A549 (cell line): Measurements from ENCODE around the gene SLC19A1. TPM values are rescaled to one million over a fixed set of nuclear protein-coding genes. Genes with fewer than 3 reads are reported as not detected.
"Not testable (repeated sequence)": the region's sequence is repeated elsewhere in the genome, so short reads cannot be mapped to it uniquely, and the experiment has no call there.

Experiments
- ATAC-seq, 2 experiments: fragments of 200-7000 bp in 1 of 2; fragments of >200 bp in 1 of 2; cut with Nextera tagmentation in 1 of 2; cut with Tn5 transposase in 1 of 2; 3 replicates each; pipeline versions ENCODE4 v1.8.0 to v1.9.1; 2018 to 2020; ENCODE audit warnings: mild to moderate bottlenecking in 1 of 2, moderate library complexity in 1 of 2
- CTCF ChIA-PET: fragments of 300-600 bp; sonication (Branson Sonifier 250); formaldehyde crosslinking; extraction: SDS; loops from one replicate; lab custom pipeline; 2021; ENCODE audit warnings: antibody characterized with exemption, inconsistent platforms; lab: Yijun Ruan, JAX
- POLR2A ChIA-PET: fragments of 350-600 bp; formaldehyde crosslinking; extraction: SDS; loops from one replicate; lab custom pipeline; 2021; ENCODE audit warnings: antibody characterized with exemption, inconsistent platforms; lab: Yijun Ruan, JAX
- DNase-seq, 2 experiments: peaks; one replicate each; pipeline versions ENCODE4 v3.0.0 to v3.0.0-alpha.2; 2011 to 2016; ENCODE audit warnings: low read depth in 1 of 2, low spot score in 1 of 2
- FAIRE-seq: peaks from 2 replicates; lab custom pipeline; 2011; peaks lifted over from hg19 to GRCh38; lab: Jason Lieb, UNC
- H3K27ac ChIP-seq, 2 experiments: fragments of >200 bp; sonication (Bioruptor Twin); formaldehyde crosslinking; 3 replicates each; pipeline ENCODE4 v1.5.1; 2016 to 2017
- H3K4me1 ChIP-seq: fragments of >200 bp; sonication (Bioruptor Twin); formaldehyde crosslinking; 3 replicates; pipeline ENCODE4 v1.6.1; 2016
- H3K4me2 ChIP-seq: fragments of >200 bp; sonication (Bioruptor Twin); formaldehyde crosslinking; 3 replicates; pipeline ENCODE4 v1.6.1; 2016
- H3K4me3 ChIP-seq: fragments of >200 bp; sonication (Bioruptor Twin); formaldehyde crosslinking; 3 replicates; pipeline ENCODE4 v1.5.1; 2016
- H3K9me3 ChIP-seq: fragments of >200 bp; sonication (Bioruptor Twin); formaldehyde crosslinking; 3 replicates; pipeline ENCODE4 v1.6.1; 2016
- CBX8 ChIP-seq: fragments of 200-600 bp; sonication (generic); IDR thresholded peaks from 2 replicates; pipeline ENCODE4 v1.6.1; 2016
- CHD2 ChIP-seq: fragments of 150-350 bp; IDR thresholded peaks from 2 replicates; pipeline ENCODE4 v1.6.1; 2014; ENCODE audit warnings: low read length; ENCODE audit not compliant: partially characterized antibody
- ESRRA ChIP-seq: fragments of 150-350 bp; IDR thresholded peaks from 2 replicates; pipeline ENCODE4 v1.6.1; 2014; ENCODE audit warnings: mild to moderate bottlenecking, low read length, borderline replicate concordance
- HDAC2 ChIP-seq: fragments of 200-600 bp; sonication (generic); IDR thresholded peaks from 2 replicates; pipeline ENCODE4 v1.6.1; 2016
- HEYL ChIP-seq: fragments of 250-450 bp; sonication (Bioruptor Pico); IDR thresholded peaks from 2 replicates; pipeline ENCODE4 v1.8.0; 2021; ENCODE audit warnings: mild to moderate bottlenecking, moderate library complexity
- KDM1A ChIP-seq: fragments of 200-600 bp; sonication (generic); IDR thresholded peaks from 2 replicates; pipeline ENCODE4 v1.6.1; 2016; ENCODE audit warnings: low read depth, mild to moderate bottlenecking
- MAFK ChIP-seq: fragments of 450-650 bp; IDR thresholded peaks from 2 replicates; pipeline ENCODE4 v1.6.1; 2014; ENCODE audit not compliant: partially characterized antibody
- NPAS2 ChIP-seq: fragments of 250-450 bp; sonication (Bioruptor Pico); IDR thresholded peaks from 2 replicates; pipeline ENCODE4 v1.8.0; 2022; ENCODE audit warnings: mild to moderate bottlenecking, moderate library complexity, borderline replicate concordance
- PHF8 ChIP-seq: fragments of 200-600 bp; sonication (generic); IDR thresholded peaks from 2 replicates; pipeline ENCODE4 v1.6.1; 2016; ENCODE audit warnings: low read depth, mild to moderate bottlenecking, antibody characterized with exemption, moderate library complexity, borderline replicate concordance
- POLR2A ChIP-seq: IDR thresholded peaks from 2 replicates; pipeline ENCODE4 v1.6.1; 2012; ENCODE audit warnings: mild to moderate bottlenecking, low read length
- RAD21 ChIP-seq, 2 experiments: fragments of >200 bp in 1 of 2; sonication (Bioruptor Twin) in 1 of 2; formaldehyde crosslinking in 1 of 2; IDR thresholded peaks in 1 of 2; conservative IDR thresholded peaks in 1 of 2; 2 replicates in 1 of 2; 3 replicates in 1 of 2; pipeline ENCODE4 v1.6.1; 2012 to 2018; ENCODE audit warnings: inconsistent platforms in 1 of 2
- RARB ChIP-seq: fragments of 250-450 bp; sonication (Bioruptor Pico); IDR thresholded peaks from 2 replicates; pipeline ENCODE4 v1.8.0; 2021; ENCODE audit warnings: mild to moderate bottlenecking, moderate library complexity
- SREBF2 ChIP-seq: fragments of 450-650 bp; IDR thresholded peaks from 2 replicates; pipeline ENCODE4 v1.6.1; 2014; ENCODE audit warnings: mild to moderate bottlenecking, moderate library complexity
- ZC3H11A ChIP-seq: fragments of 450-650 bp; IDR thresholded peaks from 2 replicates; pipeline ENCODE4 v1.6.1; 2014; ENCODE audit warnings: antibody characterized with exemption, mild to moderate bottlenecking
- ZNF302 ChIP-seq: fragments of 250-450 bp; sonication (Bioruptor Pico); IDR thresholded peaks from 2 replicates; pipeline ENCODE4 v1.9.0; 2021; ENCODE audit warnings: inconsistent platforms, mild to moderate bottlenecking, moderate library complexity
- WGBS: methylation state at CpG from one replicate; pipeline ENCODE4 v1.1.6; 2017; ENCODE audit errors: missing lambda C conversion rate; 5-methylcytosine and 5-hydroxymethylcytosine counted together
- polyA plus RNA-seq, 4 experiments: library from polyadenylated mRNA; depleted of rRNA in 3 of 4; stranded (reverse); fragments of >200 nt; fragmentation: RNase III in 1 of 4; extraction: RNeasy Plus Mini Kit Qiagen cat#74134 plus additional on column Dnase treatment in 1 of 4; gene quantifications; 2 replicates in 3 of 4; 3 replicates in 1 of 4; pipeline ENCODE4 v1.2.3, GENCODE V29; 2011 to 2017
- TF ChIP-seq, protein P1 (sequence below): fragments of >200 bp; sonication (Bioruptor Twin); formaldehyde crosslinking; IDR thresholded peaks from 3 replicates; pipeline ENCODE4 v1.6.1; 2016
- TF ChIP-seq, protein P2 (sequence below): fragments of 200-600 bp; sonication (generic); IDR thresholded peaks from 2 replicates; pipeline ENCODE4 v1.6.1; 2016; ENCODE audit warnings: antibody characterized with exemption, mild to moderate bottlenecking, moderate library complexity

The SLC19A1 gene
- polyA plus RNA-seq, 2 of the 4 experiments (the other 2 are of a cell fraction): 9.8 to 14.0 TPM

DNA sequence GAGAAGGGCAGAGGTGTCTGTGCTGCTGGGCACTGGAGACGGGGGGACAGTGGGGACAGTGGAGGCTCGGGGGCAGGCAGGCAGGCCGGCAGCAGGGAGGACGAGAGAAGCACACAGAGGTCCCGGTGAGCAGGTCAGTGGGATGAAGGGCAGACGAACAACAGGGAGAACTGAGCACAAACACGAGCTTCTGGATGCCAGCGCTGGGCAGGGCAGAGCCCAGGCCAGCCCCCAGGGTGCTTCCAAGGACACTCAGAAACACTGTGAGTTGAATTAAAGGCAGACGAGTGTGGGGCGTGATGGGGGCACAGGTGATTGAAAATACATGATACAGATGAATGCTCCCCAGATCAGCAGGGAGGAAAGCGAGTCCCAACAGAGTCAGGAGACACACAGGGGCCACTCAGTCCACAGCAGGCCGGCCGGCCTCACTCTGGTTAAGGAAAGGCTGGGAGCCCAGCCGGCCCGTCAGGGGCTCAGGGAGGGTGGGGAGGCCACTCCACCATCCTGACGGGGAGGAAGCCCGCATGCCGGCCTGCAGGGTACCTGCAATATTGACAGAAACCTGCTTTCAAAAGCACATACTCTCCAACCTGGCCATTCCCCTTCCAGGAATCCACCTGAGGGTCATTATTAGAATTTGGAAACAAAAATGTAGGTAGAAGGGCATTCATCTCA is 14.1 kb downstream of the SLC19A1 start (continued):
- TF ChIP-seq MAFK: no peak
- no peak for TF ChIP-seq HDAC2
- TF ChIP-seq POLR2A: no peak
- no peak for TF ChIP-seq ESRRA
- TF ChIP-seq KDM1A: no peak
- TF ChIP-seq HEYL (CRISPR knock-in tag): no peak
- no peak for TF ChIP-seq RAD21 (conservative IDR thresholded peaks at IDR 0.05 in 1 of 2, IDR thresholded peaks at IDR 0.05 in 1 of 2)
- TF ChIP-seq, protein P1, sequence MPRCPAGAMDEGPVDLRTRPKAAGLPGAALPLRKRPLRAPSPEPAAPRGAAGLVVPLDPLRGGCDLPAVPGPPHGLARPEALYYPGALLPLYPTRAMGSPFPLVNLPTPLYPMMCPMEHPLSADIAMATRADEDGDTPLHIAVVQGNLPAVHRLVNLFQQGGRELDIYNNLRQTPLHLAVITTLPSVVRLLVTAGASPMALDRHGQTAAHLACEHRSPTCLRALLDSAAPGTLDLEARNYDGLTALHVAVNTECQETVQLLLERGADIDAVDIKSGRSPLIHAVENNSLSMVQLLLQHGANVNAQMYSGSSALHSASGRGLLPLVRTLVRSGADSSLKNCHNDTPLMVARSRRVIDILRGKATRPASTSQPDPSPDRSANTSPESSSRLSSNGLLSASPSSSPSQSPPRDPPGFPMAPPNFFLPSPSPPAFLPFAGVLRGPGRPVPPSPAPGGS: no peak

DNA sequence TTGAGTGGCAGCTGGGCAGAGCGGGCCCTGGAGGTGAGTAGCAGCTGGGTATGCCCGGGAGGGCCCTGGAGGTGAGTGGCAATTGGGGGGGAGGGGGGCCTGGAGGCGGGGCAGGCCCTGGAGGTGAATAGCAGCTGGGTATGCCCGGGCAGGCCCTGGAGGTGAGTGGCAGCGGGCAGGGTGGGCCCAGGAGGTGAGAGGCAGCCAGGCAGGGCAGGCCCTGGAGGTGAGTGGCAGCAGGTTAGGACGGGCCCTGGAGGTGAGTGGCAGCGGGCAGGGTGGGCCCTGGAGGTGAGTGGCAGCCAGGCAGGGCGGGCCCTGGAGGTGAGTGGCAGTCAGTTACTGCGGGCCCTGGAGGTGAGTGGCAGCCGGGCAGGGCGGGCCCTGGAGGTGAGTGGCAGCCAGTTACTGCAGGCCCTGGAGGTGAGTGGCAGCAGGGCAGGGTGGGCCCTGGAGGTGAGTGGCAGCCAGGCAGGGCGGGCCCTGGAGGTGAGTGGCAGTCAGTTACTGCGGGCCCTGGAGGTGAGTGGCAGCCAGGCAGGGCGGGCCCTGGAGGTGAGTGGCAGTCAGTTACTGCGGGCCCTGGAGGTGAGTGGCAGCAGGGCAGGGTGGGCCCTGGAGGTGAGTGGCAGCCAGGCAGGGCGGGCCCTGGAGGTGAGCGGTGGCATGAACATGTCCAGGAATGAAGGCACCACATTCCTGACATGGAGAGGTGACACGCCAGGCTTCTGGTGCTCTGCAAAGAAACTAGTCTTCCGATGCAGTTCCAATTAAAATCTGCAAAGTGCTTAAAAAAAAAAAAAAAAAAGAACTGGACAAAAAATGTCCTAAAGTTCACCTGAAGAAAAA is 14.9 kb downstream of the SLC19A1 start:
- not testable (repeated sequence) for FAIRE-seq, H3K27ac ChIP-seq, H3K9me3 ChIP-seq, H3K4me3 ChIP-seq, H3K4me2 ChIP-seq, H3K4me1 ChIP-seq, DNase-seq
- ATAC-seq: 0 out of 6 replicates have a peak, but pooled peaks have one; percentile 20 to 42
- POLR2A ChIA-PET: interaction anchor here (0.6 kb wide), 1 partner anchor 47 kb away, joined by 4 read pairs; no protein-coding TSS in a partner anchor
- CTCF ChIA-PET: interaction anchor here (0.7 kb wide), 1 partner anchor 207 kb away, joined by 3 read pairs; no protein-coding TSS in a partner anchor
- 59% methylated on average over 5 of the region's 19 CpGs for WGBS

DNA sequence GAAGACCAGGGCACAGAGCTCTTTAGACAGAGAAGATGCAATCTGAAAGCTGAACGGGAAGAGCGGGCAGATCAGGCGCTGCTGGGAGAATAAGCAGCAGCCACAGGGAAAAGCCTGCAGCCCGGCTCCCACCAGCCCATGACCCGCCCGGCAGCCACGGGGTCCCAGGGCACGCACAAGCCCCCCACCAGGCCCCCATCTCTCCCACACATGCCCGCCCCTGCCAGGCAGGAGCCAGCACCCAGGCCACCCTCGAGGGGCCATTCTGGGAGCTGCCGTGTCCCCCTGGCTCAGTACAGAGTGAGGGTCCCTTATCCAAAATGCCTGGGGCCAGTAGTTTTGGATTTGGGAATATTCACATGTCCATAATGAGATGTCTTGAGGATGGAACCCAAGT is 16.3 kb downstream of the SLC19A1 start:
- DNase-seq: no peak
- no peak for TF ChIP-seq SREBF2
- TF ChIP-seq CBX8: no peak
- TF ChIP-seq CHD2: no peak
- TF ChIP-seq ZNF302 (CRISPR knock-in tag): no peak
- H3K4me1 ChIP-seq: no peaks in the 10 kb centered on the region
- no peak for ATAC-seq
- CTCF ChIA-PET: no interaction called here
- POLR2A ChIA-PET: no interaction called here
- FAIRE-seq: no peak
- WGBS: 98% methylated on average over 6 of the region's 11 CpGs
- H3K9me3 ChIP-seq: peaks cover 13% of the 10 kb centered on the region; the same call in 2 of the 3 replicates
- H3K27ac ChIP-seq: no peak overlapping the region
- no peak overlapping the region for H3K4me2 ChIP-seq
- no peak overlapping the region for H3K4me3 ChIP-seq

DNA sequence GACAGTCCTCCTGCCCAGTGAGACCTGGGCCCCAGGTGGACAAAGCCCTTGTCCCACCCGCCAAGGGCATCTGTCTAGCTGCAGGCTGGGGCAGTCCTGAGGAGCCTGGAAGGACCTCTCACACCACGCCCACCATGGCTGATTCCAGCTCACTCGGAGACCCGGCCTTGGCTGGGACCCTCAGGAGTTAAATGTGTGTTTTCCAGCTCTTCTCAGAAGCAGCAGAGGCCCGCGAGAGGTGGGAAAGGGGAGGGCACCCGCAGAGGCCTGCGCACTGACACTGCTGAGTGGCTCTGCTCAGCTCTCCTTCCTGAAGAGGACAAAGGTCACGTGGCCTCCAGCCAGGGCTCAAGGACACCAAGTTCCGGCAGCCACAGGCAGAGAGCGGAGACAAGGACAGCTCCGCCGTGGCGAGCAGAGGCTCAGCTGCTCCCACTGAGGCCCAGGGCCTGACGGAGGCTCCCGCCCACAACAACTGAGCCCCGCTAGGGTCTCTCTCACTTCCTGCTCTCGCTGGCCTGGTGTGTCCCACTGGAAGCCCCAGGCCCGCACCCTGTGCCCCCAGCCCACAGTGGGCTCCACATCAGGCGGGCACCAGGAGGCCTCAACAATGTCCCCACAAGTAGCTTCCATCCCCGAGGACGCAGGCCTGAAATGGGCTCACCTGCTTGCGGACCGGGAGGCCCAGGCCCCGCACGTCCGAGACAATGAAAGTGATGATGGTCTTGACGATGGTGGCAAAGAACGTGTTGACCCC is 16.9 kb downstream of the SLC19A1 start:
- FAIRE-seq: no peak
- 100% methylated on average over 11 of the region's 29 CpGs for WGBS

More for the DNA sequence above, 16.9 kb downstream of the SLC19A1 start:
- peaks cover 19% of the 10 kb centered on the region for H3K9me3 ChIP-seq
- no peak for ATAC-seq
- no peak overlapping the region for H3K27ac ChIP-seq
- ChIA-PET POLR2A (no interaction called here), CTCF (no interaction called here)
- H3K4me2 ChIP-seq: no peak overlapping the region
- no peaks in the 10 kb centered on the region for H3K4me1 ChIP-seq
- no peak for DNase-seq
- no peak overlapping the region for H3K4me3 ChIP-seq
- TF ChIP-seq, protein P2, sequence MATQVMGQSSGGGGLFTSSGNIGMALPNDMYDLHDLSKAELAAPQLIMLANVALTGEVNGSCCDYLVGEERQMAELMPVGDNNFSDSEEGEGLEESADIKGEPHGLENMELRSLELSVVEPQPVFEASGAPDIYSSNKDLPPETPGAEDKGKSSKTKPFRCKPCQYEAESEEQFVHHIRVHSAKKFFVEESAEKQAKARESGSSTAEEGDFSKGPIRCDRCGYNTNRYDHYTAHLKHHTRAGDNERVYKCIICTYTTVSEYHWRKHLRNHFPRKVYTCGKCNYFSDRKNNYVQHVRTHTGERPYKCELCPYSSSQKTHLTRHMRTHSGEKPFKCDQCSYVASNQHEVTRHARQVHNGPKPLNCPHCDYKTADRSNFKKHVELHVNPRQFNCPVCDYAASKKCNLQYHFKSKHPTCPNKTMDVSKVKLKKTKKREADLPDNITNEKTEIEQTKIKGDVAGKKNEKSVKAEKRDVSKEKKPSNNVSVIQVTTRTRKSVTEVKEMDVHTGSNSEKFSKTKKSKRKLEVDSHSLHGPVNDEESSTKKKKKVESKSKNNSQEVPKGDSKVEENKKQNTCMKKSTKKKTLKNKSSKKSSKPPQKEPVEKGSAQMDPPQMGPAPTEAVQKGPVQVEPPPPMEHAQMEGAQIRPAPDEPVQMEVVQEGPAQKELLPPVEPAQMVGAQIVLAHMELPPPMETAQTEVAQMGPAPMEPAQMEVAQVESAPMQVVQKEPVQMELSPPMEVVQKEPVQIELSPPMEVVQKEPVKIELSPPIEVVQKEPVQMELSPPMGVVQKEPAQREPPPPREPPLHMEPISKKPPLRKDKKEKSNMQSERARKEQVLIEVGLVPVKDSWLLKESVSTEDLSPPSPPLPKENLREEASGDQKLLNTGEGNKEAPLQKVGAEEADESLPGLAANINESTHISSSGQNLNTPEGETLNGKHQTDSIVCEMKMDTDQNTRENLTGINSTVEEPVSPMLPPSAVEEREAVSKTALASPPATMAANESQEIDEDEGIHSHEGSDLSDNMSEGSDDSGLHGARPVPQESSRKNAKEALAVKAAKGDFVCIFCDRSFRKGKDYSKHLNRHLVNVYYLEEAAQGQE: no peak
- no peak for TF ChIP-seq RARB
- no peak for TF ChIP-seq ZC3H11A
- TF ChIP-seq NPAS2 (CRISPR knock-in tag): no peak
- TF ChIP-seq MAFK: no peak
- no peak for TF ChIP-seq PHF8
